OCI-LY1 (cell line): ENCODE measurements around the gene UBE2Q1.

Experiments
- H2AFZ ChIP-seq: fragments of 200-600 bp; sonication (generic), shearing (Covaris generic); 2 replicates; pipeline ENCODE4 v1.6.0; 2014; ENCODE audit warnings: antibody characterized with exemption, mild to moderate bottlenecking, low read length
- H3F3A ChIP-seq: fragments of 200-600 bp; sonication (generic), shearing (Covaris generic); 2 replicates; pipeline ENCODE4 v1.6.0; 2014; ENCODE audit warnings: mild to moderate bottlenecking, antibody characterized with exemption, low read length, moderate library complexity; ENCODE audit not compliant: insufficient read depth
- H3K27ac ChIP-seq: fragments of 200-600 bp; sonication (generic); 2 replicates; pipeline ENCODE4 v1.5.1; 2014; ENCODE audit warnings: low read length, mixed run types, mild to moderate bottlenecking, low read depth; ENCODE audit not compliant: poor library complexity, severe bottlenecking
- H3K27me3 ChIP-seq: fragments of 200-600 bp; sonication (generic); 2 replicates; pipeline ENCODE4 v1.6.0; 2014; ENCODE audit warnings: antibody characterized with exemption, mild to moderate bottlenecking, low read length, moderate library complexity; ENCODE audit not compliant: insufficient read depth
- H3K36me3 ChIP-seq: fragments of 200-600 bp; sonication (generic); 2 replicates; pipeline ENCODE4 v1.6.1; 2014; ENCODE audit warnings: mild to moderate bottlenecking, antibody characterized with exemption, low read length, moderate library complexity, mixed read lengths; ENCODE audit not compliant: insufficient read depth
- H3K4me1 ChIP-seq: fragments of 200-600 bp; sonication (generic); 2 replicates; pipeline ENCODE4 v1.5.1; 2014; ENCODE audit warnings: mild to moderate bottlenecking, low read length, moderate library complexity; ENCODE audit not compliant: insufficient read depth, severe bottlenecking
- H3K4me2 ChIP-seq: fragments of 200-600 bp; sonication (generic), shearing (Covaris generic); 2 replicates; pipeline ENCODE4 v1.6.1; 2014; ENCODE audit warnings: low read length
- H3K4me3 ChIP-seq: fragments of 200-600 bp; sonication (generic); 2 replicates; pipeline ENCODE4 v1.5.1; 2014; ENCODE audit warnings: low read length, low read depth, mild to moderate bottlenecking, mixed read lengths; ENCODE audit not compliant: poor library complexity, severe bottlenecking
- H3K79me2 ChIP-seq: fragments of 200-600 bp; shearing (Covaris generic); 2 replicates; pipeline ENCODE4 v1.6.1; 2016; ENCODE audit warnings: mixed run types, low read length, mixed read lengths; ENCODE audit not compliant: insufficient read depth
- H3K9ac ChIP-seq: fragments of 200-600 bp; sonication (generic), shearing (Covaris generic); 2 replicates; pipeline ENCODE4 v1.6.1; 2014; ENCODE audit warnings: mild to moderate bottlenecking, low read length, mixed read lengths
- H3K9me2 ChIP-seq: fragments of 200-600 bp; sonication (generic), shearing (Covaris generic); 2 replicates; pipeline ENCODE4 v1.6.1; 2014; ENCODE audit warnings: low read depth, mild to moderate bottlenecking, low read length, mixed read lengths
- H3K9me3 ChIP-seq: fragments of 200-600 bp; shearing (Covaris generic); 2 replicates; pipeline ENCODE4 v1.6.1; 2014; ENCODE audit warnings: low read length, mixed read lengths
- H4K20me1 ChIP-seq: fragments of 200-600 bp; sonication (generic), shearing (Covaris generic); 2 replicates; pipeline ENCODE4 v1.6.0; 2016; ENCODE audit warnings: mild to moderate bottlenecking, low read length; ENCODE audit not compliant: insufficient read depth
- CTCF ChIP-seq: fragments of 200-600 bp; sonication (generic), shearing (Covaris generic); IDR thresholded peaks from 2 replicates; pipeline ENCODE4 v1.5.1; 2017; ENCODE audit warnings: mild to moderate bottlenecking, antibody characterized with exemption, low read length, moderate library complexity, mixed read lengths
- EZH2 ChIP-seq: fragments of 200-600 bp; sonication (generic), shearing (Covaris generic); IDR thresholded peaks from 2 replicates; pipeline ENCODE4 v1.8.0; 2017; ENCODE audit warnings: borderline replicate concordance, mixed run types, mild to moderate bottlenecking, antibody characterized with exemption, low read length, moderate library complexity, mixed read lengths

The UBE2Q1 gene

GRCh38 chr1:154574716-154575115 lies 16.3 kb upstream of the UBE2Q1 start:
- no peak overlapping the region for H2AFZ ChIP-seq
- H3K27ac ChIP-seq: peak overlapping the region; percentile 85
- H3K27me3 ChIP-seq: 0 out of 2 replicates have a peak, but pooled peaks cover 4% of the 10 kb centered on the region
- no peaks in the 10 kb centered on the region for H4K20me1 ChIP-seq
- no peak overlapping the region for H3K4me3 ChIP-seq
- H3K9ac ChIP-seq: peak overlapping the region; percentile 8; the same call in 1 of the 2 replicates
- peaks cover 28% of the 10 kb centered on the region for H3K4me1 ChIP-seq
- H3F3A ChIP-seq: peaks cover 6% of the 10 kb centered on the region; the same call in 1 of the 2 replicates
- no peaks in the 10 kb centered on the region for H3K9me2 ChIP-seq
- peaks cover 24% of the 10 kb centered on the region for H3K36me3 ChIP-seq
- H3K9me3 ChIP-seq: no peaks in the 10 kb centered on the region
- H3K4me2 ChIP-seq: peak overlapping the region; percentile 21; the same call in 1 of the 2 replicates
- TF ChIP-seq CTCF (no peak), EZH2 (no peak)
- H3K79me2 ChIP-seq: no peaks in the 10 kb centered on the region

GRCh38 chr1:154573168-154573510 lies 14.7 kb upstream of the UBE2Q1 start:
- Histone ChIP-seq H4K20me1 (no peaks in the 10 kb centered on the region), H3K9me3 (no peaks in the 10 kb centered on the region), H3K9ac (no peak overlapping the region), H3K36me3 (peaks cover 8% of the 10 kb centered on the region; the same call in 1 of the 2 replicates), H3K79me2 (no peaks in the 10 kb centered on the region), H3K4me1 (peaks cover 28% of the 10 kb centered on the region), H3K9me2 (no peaks in the 10 kb centered on the region), H2AFZ (no peak overlapping the region), H3K4me2 (no peak overlapping the region), H3K4me3 (no peak overlapping the region), H3F3A (peaks cover 6% of the 10 kb centered on the region; the same call in 1 of the 2 replicates), H3K27me3 (0 out of 2 replicates have a peak, but pooled peaks cover 7% of the 10 kb centered on the region), H3K27ac (no peak overlapping the region)
- TF ChIP-seq CTCF: no peak
- TF ChIP-seq EZH2: no peak

- no peaks in the 10 kb centered on the region for H3K9me2 ChIP-seq
- no peaks in the 10 kb centered on the region for H4K20me1 ChIP-seq
- H3K9ac ChIP-seq: no peak overlapping the region
- no peak overlapping the region for H3K27ac ChIP-seq
- no peaks in the 10 kb centered on the region for H3K9me3 ChIP-seq
- TF ChIP-seq EZH2 (no peak), CTCF (no peak)
- H3K4me1 ChIP-seq: peaks cover 28% of the 10 kb centered on the region
- H3F3A ChIP-seq: peaks cover 6% of the 10 kb centered on the region; the same call in 1 of the 2 replicates
- H3K79me2 ChIP-seq: no peaks in the 10 kb centered on the region
- H2AFZ ChIP-seq: no peak overlapping the region
- no peak overlapping the region for H3K4me2 ChIP-seq
- 0 out of 2 replicates have a peak, but pooled peaks cover 7% of the 10 kb centered on the region for H3K27me3 ChIP-seq
- H3K36me3 ChIP-seq: 0 out of 2 replicates have a peak, but pooled peaks cover 5% of the 10 kb centered on the region
- H3K4me3 ChIP-seq: no peak overlapping the region
Observed at GRCh38 chr1:154572468-154573167, 14.2 kb upstream of the UBE2Q1 start.
